Ovary (tissue), 3 donors: ENCODE results near the gene PARVA.

ENCODE experiments used
- EP300 ChIP-seq: sonication (generic); formaldehyde crosslinking; IDR thresholded peaks from one replicate; pipeline ENCODE4 v1.6.1; 2017; ENCODE audit warnings: antibody characterized with exemption
- POLR2A ChIP-seq: fragments of 450-650 bp; IDR thresholded peaks from one replicate; pipeline ENCODE4 v1.6.1; 2017; ENCODE audit warnings: antibody characterized with exemption, mild to moderate bottlenecking, moderate library complexity
- TF ChIP-seq, protein P1 (sequence below), 3 donors: fragments of 450-650 bp in 2 of 3; fragments of 200-600 bp in 1 of 3; IDR thresholded peaks; one replicate each; pipeline versions ENCODE4 v1.5.1 to v1.8.0; 2016 to 2022; ENCODE audit warnings: antibody characterized with exemption in 3 of 3, mild to moderate bottlenecking in 1 of 3
- donor health status: DM: no; HTN: no; CAD: no.

DNA sequence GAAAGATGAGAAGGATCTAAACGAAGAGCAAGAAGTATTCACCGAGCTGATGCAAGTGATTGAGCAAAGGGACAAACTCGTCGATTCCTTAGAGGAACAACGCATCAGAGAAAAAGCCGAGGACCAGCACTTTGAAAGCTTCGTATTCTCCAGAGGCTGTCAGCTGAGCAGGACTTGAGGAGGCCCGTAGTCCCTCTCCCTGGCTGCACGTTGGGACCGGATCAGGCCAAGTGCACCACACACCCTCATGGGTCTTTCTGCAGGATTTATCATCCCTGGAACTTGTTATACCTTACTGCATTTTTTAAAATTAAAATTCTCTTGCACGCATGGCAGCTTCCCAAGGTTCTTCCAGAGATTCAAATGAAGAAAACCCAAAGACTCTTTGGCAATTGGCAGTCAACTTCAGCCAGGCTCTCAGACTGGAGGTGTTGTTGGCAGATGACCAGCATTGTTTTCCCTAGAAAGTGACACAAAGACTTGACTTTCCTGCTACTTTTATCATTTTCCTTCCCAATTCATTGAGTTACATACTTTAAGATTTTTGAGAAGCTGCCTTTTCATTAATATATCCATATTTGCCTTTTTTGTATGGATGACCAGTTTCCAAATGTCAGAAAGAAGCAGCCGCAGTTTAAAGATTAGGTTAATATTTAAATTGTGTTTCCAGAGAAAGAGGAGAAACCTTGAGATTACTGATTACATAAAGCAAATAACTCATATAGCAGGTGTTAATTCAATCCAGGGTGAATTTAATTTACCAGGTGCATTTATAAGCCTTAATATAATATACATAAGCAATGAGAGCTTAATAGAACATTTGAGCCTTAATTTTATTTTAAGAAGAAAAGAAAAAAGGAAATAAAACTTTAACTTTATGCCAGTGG, 18.8 kb upstream of the PARVA start:
- TF ChIP-seq POLR2A (no peak), EP300 (no peak)
- TF ChIP-seq, protein P1, sequence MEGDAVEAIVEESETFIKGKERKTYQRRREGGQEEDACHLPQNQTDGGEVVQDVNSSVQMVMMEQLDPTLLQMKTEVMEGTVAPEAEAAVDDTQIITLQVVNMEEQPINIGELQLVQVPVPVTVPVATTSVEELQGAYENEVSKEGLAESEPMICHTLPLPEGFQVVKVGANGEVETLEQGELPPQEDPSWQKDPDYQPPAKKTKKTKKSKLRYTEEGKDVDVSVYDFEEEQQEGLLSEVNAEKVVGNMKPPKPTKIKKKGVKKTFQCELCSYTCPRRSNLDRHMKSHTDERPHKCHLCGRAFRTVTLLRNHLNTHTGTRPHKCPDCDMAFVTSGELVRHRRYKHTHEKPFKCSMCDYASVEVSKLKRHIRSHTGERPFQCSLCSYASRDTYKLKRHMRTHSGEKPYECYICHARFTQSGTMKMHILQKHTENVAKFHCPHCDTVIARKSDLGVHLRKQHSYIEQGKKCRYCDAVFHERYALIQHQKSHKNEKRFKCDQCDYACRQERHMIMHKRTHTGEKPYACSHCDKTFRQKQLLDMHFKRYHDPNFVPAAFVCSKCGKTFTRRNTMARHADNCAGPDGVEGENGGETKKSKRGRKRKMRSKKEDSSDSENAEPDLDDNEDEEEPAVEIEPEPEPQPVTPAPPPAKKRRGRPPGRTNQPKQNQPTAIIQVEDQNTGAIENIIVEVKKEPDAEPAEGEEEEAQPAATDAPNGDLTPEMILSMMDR (IDR thresholded peaks at IDR 0.05): no peak
